ENCODE results near the gene UBL4B. TPM values are rescaled to one million over a fixed set of nuclear protein-coding genes. Genes with fewer than 3 reads are reported as not detected.

Gene UBL4B
- total RNA-seq, 1 donor from 2014 or later, result not detected

GRCh38 chr1:110133436-110133835 lies 21.2 kb downstream of the UBL4B start:
- Mint-ChIP-seq H3K27ac (ENCODE audit: unreplicated experiment) (no peak overlapping the region), H3K9me3 (ENCODE audit: low read depth) (no peaks in the 10 kb centered on the region), H3K4me3 (ENCODE audit: unreplicated experiment) (no peak overlapping the region), H3K36me3 (ENCODE audit: low read depth) (no peaks in the 10 kb centered on the region), H3K4me1 (ENCODE audit: low read depth) (peaks cover 6% of the 10 kb centered on the region), H3K27me3 (ENCODE audit: low read depth) (peaks cover 42% of the 10 kb centered on the region)
- no peak for DNase-seq (ENCODE audit: low spot score)
- no peak for TF ChIP-seq CTCF (IDR thresholded peaks at IDR 0.05)

- Mint-ChIP-seq H3K4me1 (ENCODE audit: low read depth) (peaks cover 6% of the 10 kb centered on the region), H3K27ac (ENCODE audit: unreplicated experiment) (no peak overlapping the region), H3K27me3 (ENCODE audit: low read depth) (peaks cover 45% of the 10 kb centered on the region), H3K9me3 (ENCODE audit: low read depth) (no peaks in the 10 kb centered on the region), H3K4me3 (ENCODE audit: unreplicated experiment) (no peak overlapping the region), H3K36me3 (ENCODE audit: low read depth) (no peaks in the 10 kb centered on the region)
- no peak for TF ChIP-seq CTCF (IDR thresholded peaks at IDR 0.05)
- DNase-seq (ENCODE audit: low spot score), result no peak
Observed at GRCh38 chr1:110134050-110134595, 21.9 kb downstream of the UBL4B start.

- H3K4me3 Mint-ChIP-seq (ENCODE audit: unreplicated experiment), result no peak overlapping the region
- H3K27ac Mint-ChIP-seq (ENCODE audit: unreplicated experiment), result no peak overlapping the region
- H3K9me3 Mint-ChIP-seq (ENCODE audit: low read depth), result peaks cover 7% of the 10 kb centered on the region
- H3K36me3 Mint-ChIP-seq (ENCODE audit: low read depth), result no peaks in the 10 kb centered on the region
- TF ChIP-seq CTCF (IDR thresholded peaks at IDR 0.05), result no peak
- DNase-seq (ENCODE audit: low spot score), result no peak
- H3K4me1 Mint-ChIP-seq (ENCODE audit: low read depth), result peaks cover 6% of the 10 kb centered on the region
- H3K27me3 Mint-ChIP-seq (ENCODE audit: low read depth), result peaks cover 51% of the 10 kb centered on the region
Observed at GRCh38 chr1:110135246-110135645, 23.0 kb downstream of the UBL4B start.

GRCh38 chr1:110135666-110136065 lies 23.4 kb downstream of the UBL4B start:
- Mint-ChIP-seq H3K4me3 (ENCODE audit: unreplicated experiment) (no peak overlapping the region), H3K4me1 (ENCODE audit: low read depth) (peaks cover 6% of the 10 kb centered on the region), H3K27ac (ENCODE audit: unreplicated experiment) (no peak overlapping the region), H3K9me3 (ENCODE audit: low read depth) (peaks cover 8% of the 10 kb centered on the region), H3K27me3 (ENCODE audit: low read depth) (peaks cover 52% of the 10 kb centered on the region), H3K36me3 (ENCODE audit: low read depth) (no peaks in the 10 kb centered on the region)
- no peak for DNase-seq (ENCODE audit: low spot score)
- no peak for TF ChIP-seq CTCF (IDR thresholded peaks at IDR 0.05)

- Mint-ChIP-seq H3K4me1 (ENCODE audit: low read depth) (peaks cover 6% of the 10 kb centered on the region), H3K36me3 (ENCODE audit: low read depth) (no peaks in the 10 kb centered on the region), H3K27me3 (ENCODE audit: low read depth) (peaks cover 54% of the 10 kb centered on the region), H3K4me3 (ENCODE audit: unreplicated experiment) (no peak overlapping the region), H3K27ac (ENCODE audit: unreplicated experiment) (no peak overlapping the region), H3K9me3 (ENCODE audit: low read depth) (peaks cover 8% of the 10 kb centered on the region)
- no peak for TF ChIP-seq CTCF (IDR thresholded peaks at IDR 0.05)
- DNase-seq (ENCODE audit: low spot score), result no peak
Observed at GRCh38 chr1:110136911-110137310, 24.7 kb downstream of the UBL4B start.
